Colonic mucosa (tissue), 4 donors: ENCODE results near the gene IL15RA. TPM values are rescaled to one million over a fixed set of nuclear protein-coding genes. Genes with fewer than 3 reads are reported as not detected.
A peak's percentile ranks its signal among the peaks of the same experiment; 100 is the strongest.

ENCODE experiments used
- DNase-seq: peaks from one replicate; pipeline ENCODE4 v3.0.0-alpha.2; 2020
- H3K27ac ChIP-seq: fragments of 200-600 bp; one replicate; pipeline ENCODE4 v1.8.0; 2021
- H3K27me3 ChIP-seq: fragments of 200-600 bp; one replicate; pipeline ENCODE4 v1.8.0; 2021
- H3K36me3 ChIP-seq: fragments of 200-600 bp; one replicate; pipeline ENCODE4 v1.8.0; 2021
- H3K4me1 ChIP-seq: fragments of 200-600 bp; one replicate; pipeline ENCODE4 v1.8.0; 2021; ENCODE audit warnings: mild to moderate bottlenecking
- H3K4me3 ChIP-seq: fragments of 200-600 bp; one replicate; pipeline ENCODE4 v1.8.0; 2021
- H3K9ac ChIP-seq, 2 donors: one replicate each; pipeline ENCODE4 v1.7.0; 2013; ENCODE audit warnings: control low read depth in 2 of 2, low read depth in 2 of 2, low read length in 2 of 2
- H3K9me3 ChIP-seq: fragments of 200-600 bp; one replicate; pipeline ENCODE4 v1.8.0; 2021
- intact Hi-C: fragments of 100-400 bp; cut with DNase I; formaldehyde crosslinking; loops from one replicate; pipeline ENCODE4 v1.14.1; 2022
- total RNA-seq, 2 donors: library from RNA; stranded (reverse); fragmentation: NEBNext Ultra II Directional in 1 of 2; extraction: Animal tissue kit (Norgen Biotek cat#: 25700) in 1 of 2; gene quantifications; one replicate each; pipeline ENCODE4 v1.2.1, GENCODE V29; 2021
- TF ChIP-seq, protein P1 (sequence below): fragments of 200-600 bp; IDR thresholded peaks from one replicate; pipeline ENCODE4 v1.8.0; 2022; ENCODE audit warnings: antibody characterized with exemption, mild to moderate bottlenecking
- donor health status: healthy.
- donor health status: DM: no; HTN: no; CAD: no.
- donor health status: DM: no; HTN: no; CAD: no.

Gene IL15RA
- total RNA-seq, 2 donors from 2014 or later: 11.5 to 16.0 TPM

DNA sequence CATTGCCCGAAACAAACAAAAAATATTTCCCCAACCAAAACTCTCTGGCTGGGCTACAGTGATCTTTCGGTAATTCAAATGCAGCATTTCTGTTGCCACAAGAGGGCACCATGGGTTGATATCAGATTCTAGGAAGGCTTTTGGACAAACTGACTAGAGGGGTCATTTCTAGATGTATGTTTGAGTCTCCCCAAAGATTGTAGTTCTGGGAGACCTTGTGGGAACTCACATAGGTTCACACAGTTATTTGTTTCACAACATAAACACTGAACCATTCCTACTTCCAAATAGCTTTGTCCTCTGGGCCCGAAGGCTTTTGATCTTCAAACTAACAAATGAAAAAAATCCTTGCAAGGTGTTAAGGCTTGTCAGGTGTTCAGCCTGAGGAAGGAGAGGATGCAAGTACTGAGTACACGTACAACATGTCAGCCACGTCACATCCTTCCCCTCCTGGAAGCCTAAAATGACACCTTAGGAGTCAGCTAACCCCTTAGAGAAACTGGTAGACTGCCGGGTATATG, 37.0 kb upstream of the IL15RA start:
- H3K4me3 ChIP-seq: no peak overlapping the region
- intact Hi-C loops: loop anchor here (5.0 kb wide), 1 partner anchor 38 kb away; no protein-coding TSS in a partner anchor

DNA sequence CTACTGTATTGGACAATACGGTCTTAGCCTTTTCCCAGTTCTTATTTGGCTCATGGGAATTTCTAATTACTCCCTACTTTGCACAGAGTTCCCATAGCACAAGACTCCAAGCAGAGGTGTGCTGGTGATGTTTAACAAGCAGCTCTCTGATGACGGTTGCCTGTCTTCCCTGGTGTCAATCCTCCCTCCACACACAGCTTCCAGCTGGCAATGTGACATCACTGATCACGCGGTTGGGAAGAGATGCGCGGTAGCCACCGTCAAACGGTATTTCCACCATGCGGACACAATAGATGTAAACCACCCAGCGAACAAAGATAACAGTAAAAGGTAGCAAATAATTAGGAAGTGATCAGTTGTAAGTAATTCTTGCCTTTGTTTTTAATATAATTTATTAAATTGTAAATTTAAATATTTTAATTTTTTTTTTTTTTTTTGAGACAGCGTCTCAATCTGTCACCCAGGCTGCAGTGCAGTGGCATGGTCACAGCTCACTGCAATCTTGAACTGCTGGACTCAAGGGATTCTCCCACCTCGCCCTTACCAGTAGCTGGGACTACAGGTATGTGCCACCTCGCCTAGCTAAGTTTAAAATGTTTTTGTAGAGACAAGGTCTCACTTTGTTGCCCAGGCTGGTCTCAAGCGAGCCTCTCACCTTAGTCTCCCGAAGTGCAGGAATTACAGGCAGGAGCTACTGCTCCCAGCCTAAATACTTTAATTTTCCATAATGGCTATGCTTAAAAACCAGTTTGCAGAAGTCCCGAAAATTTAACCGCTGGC, 36.3 kb upstream of the IL15RA start:
- DNase-seq: peak; percentile 14
- Histone ChIP-seq H3K4me3 (no peak overlapping the region), H3K27ac (no peak overlapping the region), H3K36me3 (no peaks in the 10 kb centered on the region), H3K27me3 (no peaks in the 10 kb centered on the region), H3K9ac (peak overlapping the region in 1 of 2 donors; percentile 9), H3K4me1 (peaks cover 4% of the 10 kb centered on the region), H3K9me3 (no peaks in the 10 kb centered on the region)
- TF ChIP-seq, protein P1, sequence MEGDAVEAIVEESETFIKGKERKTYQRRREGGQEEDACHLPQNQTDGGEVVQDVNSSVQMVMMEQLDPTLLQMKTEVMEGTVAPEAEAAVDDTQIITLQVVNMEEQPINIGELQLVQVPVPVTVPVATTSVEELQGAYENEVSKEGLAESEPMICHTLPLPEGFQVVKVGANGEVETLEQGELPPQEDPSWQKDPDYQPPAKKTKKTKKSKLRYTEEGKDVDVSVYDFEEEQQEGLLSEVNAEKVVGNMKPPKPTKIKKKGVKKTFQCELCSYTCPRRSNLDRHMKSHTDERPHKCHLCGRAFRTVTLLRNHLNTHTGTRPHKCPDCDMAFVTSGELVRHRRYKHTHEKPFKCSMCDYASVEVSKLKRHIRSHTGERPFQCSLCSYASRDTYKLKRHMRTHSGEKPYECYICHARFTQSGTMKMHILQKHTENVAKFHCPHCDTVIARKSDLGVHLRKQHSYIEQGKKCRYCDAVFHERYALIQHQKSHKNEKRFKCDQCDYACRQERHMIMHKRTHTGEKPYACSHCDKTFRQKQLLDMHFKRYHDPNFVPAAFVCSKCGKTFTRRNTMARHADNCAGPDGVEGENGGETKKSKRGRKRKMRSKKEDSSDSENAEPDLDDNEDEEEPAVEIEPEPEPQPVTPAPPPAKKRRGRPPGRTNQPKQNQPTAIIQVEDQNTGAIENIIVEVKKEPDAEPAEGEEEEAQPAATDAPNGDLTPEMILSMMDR: no peak
- intact Hi-C loops: loop anchor here (5.0 kb wide), 1 partner anchor 39 kb away; no protein-coding TSS in a partner anchor

More for the DNA sequence above, 37.0 kb upstream of the IL15RA start:
- TF ChIP-seq, protein P1: peak; percentile 79
- Histone ChIP-seq H3K4me1 (peaks cover 4% of the 10 kb centered on the region), H3K36me3 (no peaks in the 10 kb centered on the region), H3K27ac (no peak overlapping the region), H3K9ac (peak overlapping the region in 1 of 2 donors; percentile 9), H3K9me3 (no peaks in the 10 kb centered on the region), H3K27me3 (no peaks in the 10 kb centered on the region)
- peak; percentile 77 for DNase-seq

DNA sequence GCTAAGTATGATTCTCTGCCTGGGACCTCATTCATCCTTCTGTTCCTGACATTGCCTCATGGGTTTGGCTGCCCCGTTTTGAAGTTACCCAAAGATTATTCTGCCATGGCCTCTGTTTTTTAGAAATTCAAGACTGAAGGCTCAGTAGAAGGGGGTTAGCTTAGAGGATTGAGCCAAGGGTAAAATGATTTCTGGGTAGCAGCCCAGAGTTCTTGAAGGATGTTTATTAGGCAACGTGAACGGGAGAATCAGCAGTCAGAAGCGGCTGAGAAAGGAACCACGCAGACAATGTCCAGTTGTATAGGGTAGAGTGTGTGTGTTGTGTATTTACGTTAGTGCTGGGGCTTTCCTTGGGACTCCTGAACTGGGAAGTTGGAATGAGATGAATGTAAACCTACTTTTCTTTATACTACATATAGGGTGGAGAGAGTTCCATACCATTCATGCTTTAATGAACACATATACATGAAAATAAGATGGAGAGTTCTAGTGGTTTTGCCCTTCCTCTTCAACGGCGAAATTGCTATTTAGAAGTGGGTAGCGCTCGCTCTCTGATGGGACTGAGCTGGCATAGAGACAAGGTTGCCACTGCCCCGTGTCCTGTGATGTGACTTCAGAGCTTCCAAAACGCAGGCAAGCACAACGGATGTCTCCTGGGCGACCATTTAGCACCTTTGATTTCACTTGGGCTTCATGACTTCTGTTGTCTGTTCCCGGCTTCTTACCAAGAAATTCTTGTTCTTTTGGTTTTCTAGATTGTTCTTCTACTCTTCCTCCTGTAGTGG, 35.0 kb upstream of the IL15RA start:
- no peaks in the 10 kb centered on the region for H3K9me3 ChIP-seq
- H3K27ac ChIP-seq: no peak overlapping the region
- TF ChIP-seq, protein P1: no peak
- no peaks in the 10 kb centered on the region for H3K4me1 ChIP-seq
- no peaks in the 10 kb centered on the region for H3K27me3 ChIP-seq
- H3K9ac ChIP-seq: no peak overlapping the region
- peak; percentile 7 for DNase-seq
- intact Hi-C loops: loop anchor here (5.0 kb wide), 1 partner anchor 40 kb away; no protein-coding TSS in a partner anchor
- no peak overlapping the region for H3K4me3 ChIP-seq
- no peaks in the 10 kb centered on the region for H3K36me3 ChIP-seq

DNA sequence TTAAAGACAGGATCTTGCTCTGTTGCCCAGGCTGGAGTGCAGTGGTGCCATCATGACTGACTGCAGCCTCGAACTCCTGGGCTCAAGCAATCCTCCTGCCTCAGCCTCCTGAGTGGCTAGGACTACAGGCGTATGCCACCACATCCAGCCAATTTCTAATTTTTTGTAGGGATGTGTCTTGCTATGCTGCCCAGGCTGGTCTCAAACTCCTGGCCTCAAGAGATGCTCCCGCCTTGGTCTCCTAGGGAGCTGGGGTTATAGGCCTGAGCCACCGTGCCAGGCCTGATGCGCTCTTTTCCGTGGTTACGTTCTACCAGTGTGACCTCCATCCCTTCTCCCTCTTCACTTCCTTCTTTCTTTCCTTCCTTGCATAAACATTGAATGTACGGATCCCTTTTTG, 34.2 kb upstream of the IL15RA start:
- H3K4me3 ChIP-seq: no peak overlapping the region
- H3K27ac ChIP-seq: no peak overlapping the region
- H3K9ac ChIP-seq: no peak overlapping the region
- DNase-seq: peak; percentile 10
- no peaks in the 10 kb centered on the region for H3K9me3 ChIP-seq
- TF ChIP-seq, protein P1: no peak
- intact Hi-C loops: loop anchor here (5.0 kb wide), 1 partner anchor 41 kb away; no protein-coding TSS in a partner anchor
- H3K4me1 ChIP-seq: no peaks in the 10 kb centered on the region
- no peaks in the 10 kb centered on the region for H3K36me3 ChIP-seq
- H3K27me3 ChIP-seq: no peaks in the 10 kb centered on the region

DNA sequence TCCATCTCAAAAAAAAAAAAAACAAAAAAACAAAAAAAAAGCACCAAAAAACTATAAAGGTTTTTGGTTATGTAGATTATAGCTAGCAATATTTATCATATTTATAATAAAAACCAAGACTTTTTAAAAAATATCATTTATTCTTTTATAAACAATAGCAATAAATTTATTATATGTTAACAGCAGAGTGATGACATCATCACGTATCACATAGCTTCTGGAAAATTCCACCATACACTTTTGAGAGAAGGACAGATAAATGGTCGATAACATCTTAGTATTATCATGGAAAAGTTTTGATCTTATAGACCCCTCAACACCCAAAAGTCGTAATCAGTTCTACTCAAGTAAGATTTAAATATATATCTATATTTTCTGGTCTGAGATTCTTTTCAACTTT, 33.2 kb upstream of the IL15RA start:
- no peak overlapping the region for H3K27ac ChIP-seq
- intact Hi-C loops: loop anchor here (5.0 kb wide), 1 partner anchor 42 kb away; no protein-coding TSS in a partner anchor
- no peak for DNase-seq

More for the DNA sequence above, 33.2 kb upstream of the IL15RA start:
- TF ChIP-seq, protein P1: no peak
- no peaks in the 10 kb centered on the region for H3K27me3 ChIP-seq
- no peaks in the 10 kb centered on the region for H3K36me3 ChIP-seq
- H3K4me3 ChIP-seq: no peak overlapping the region
- no peaks in the 10 kb centered on the region for H3K4me1 ChIP-seq
- no peak overlapping the region for H3K9ac ChIP-seq
- no peaks in the 10 kb centered on the region for H3K9me3 ChIP-seq
